Astrocyte (in vitro differentiated cells and primary cell): ENCODE results near the gene NEURL3. TPM values are rescaled to one million over a fixed set of nuclear protein-coding genes. Genes with fewer than 3 reads are reported as not detected.

Source experiments
- DNase-seq: peaks from one replicate; pipeline ENCODE4 v3.0.0-alpha.2; 2010; ENCODE audit warnings: low read depth
- FAIRE-seq: peaks from 2 replicates; lab custom pipeline; 2011; peaks lifted over from hg19 to GRCh38; lab: Jason Lieb, UNC
- H2AFZ ChIP-seq: 2 replicates; pipeline ENCODE4 v1.6.0; 2012; ENCODE audit warnings: low read depth, low read length, inconsistent platforms
- H3K27ac ChIP-seq: 2 replicates; pipeline ENCODE4 v1.5.1; 2011; ENCODE audit warnings: low read depth, low read length, inconsistent platforms
- H3K27me3 ChIP-seq: 2 replicates; pipeline ENCODE4 v1.6.0; 2011; ENCODE audit warnings: low read length, inconsistent platforms; ENCODE audit not compliant: insufficient read depth
- H3K36me3 ChIP-seq: 2 replicates; pipeline ENCODE4 v1.5.1; 2011; ENCODE audit warnings: low read length, inconsistent platforms; ENCODE audit not compliant: insufficient read depth
- H3K4me1 ChIP-seq: 2 replicates; pipeline ENCODE4 v1.5.1; 2011; ENCODE audit warnings: low read length, inconsistent platforms; ENCODE audit not compliant: insufficient read depth
- H3K4me2 ChIP-seq: 2 replicates; pipeline ENCODE4 v1.6.0; 2012; ENCODE audit warnings: low read length, inconsistent platforms
- H3K4me3 ChIP-seq: 2 replicates; pipeline ENCODE4 v1.5.1; 2011; ENCODE audit warnings: low read depth, mild to moderate bottlenecking, low read length, inconsistent platforms; ENCODE audit not compliant: insufficient read depth
- H3K79me2 ChIP-seq: 2 replicates; pipeline ENCODE4 v1.6.0; 2012; ENCODE audit warnings: mild to moderate bottlenecking, low read length, inconsistent platforms; ENCODE audit not compliant: insufficient read depth
- H3K9ac ChIP-seq: 2 replicates; pipeline ENCODE4 v1.6.0; 2012; ENCODE audit warnings: mild to moderate bottlenecking, low read length, inconsistent platforms
- H3K9me3 ChIP-seq: 2 replicates; pipeline ENCODE4 v1.5.1; 2012; ENCODE audit warnings: low read depth, mild to moderate bottlenecking, low read length, inconsistent platforms; ENCODE audit not compliant: insufficient read depth
- H4K20me1 ChIP-seq: 2 replicates; pipeline ENCODE4 v1.6.0; 2012; ENCODE audit warnings: low read length, inconsistent platforms; ENCODE audit not compliant: insufficient read depth
- H3K27ac Mint-ChIP-seq: one replicate; pipeline ENCODE4 v1.8.0; 2021; ENCODE audit warnings: mild to moderate bottlenecking, mixed read lengths; ENCODE audit not compliant: unreplicated experiment
- H3K27me3 Mint-ChIP-seq: one replicate; pipeline ENCODE4 v1.8.0; 2021; ENCODE audit warnings: low read depth, mixed read lengths; ENCODE audit not compliant: unreplicated experiment
- H3K36me3 Mint-ChIP-seq: one replicate; pipeline ENCODE4 v1.8.0; 2021; ENCODE audit warnings: low read depth, mixed read lengths; ENCODE audit not compliant: unreplicated experiment
- H3K4me1 Mint-ChIP-seq: one replicate; pipeline ENCODE4 v1.8.0; 2021; ENCODE audit warnings: low read depth, mixed read lengths; ENCODE audit not compliant: unreplicated experiment
- H3K4me3 Mint-ChIP-seq: one replicate; pipeline ENCODE4 v1.8.0; 2021; ENCODE audit warnings: mild to moderate bottlenecking, moderate library complexity, mixed read lengths; ENCODE audit not compliant: unreplicated experiment
- H3K9me3 Mint-ChIP-seq: one replicate; pipeline ENCODE4 v1.8.0; 2021; ENCODE audit warnings: mild to moderate bottlenecking, mixed read lengths; ENCODE audit not compliant: unreplicated experiment
- CTCF ChIP-seq: IDR thresholded peaks from 2 replicates; pipeline ENCODE4 v1.5.1; 2011; ENCODE audit warnings: low read depth, mild to moderate bottlenecking, inconsistent platforms, low read length, moderate library complexity; ENCODE audit not compliant: insufficient read depth
- EZH2 ChIP-seq: IDR thresholded peaks from 2 replicates; pipeline ENCODE4 v1.6.1; 2012; ENCODE audit warnings: mild to moderate bottlenecking, low read length, inconsistent platforms; ENCODE audit not compliant: insufficient read depth
- total RNA-seq: library from RNA; stranded (reverse); gene quantifications from 2 replicates; pipeline ENCODE4 v1.2.1, GENCODE V29; 2021

Gene NEURL3
- total RNA-seq, 1 donor from 2014 or later, result 0.34 TPM

GRCh38 chr2:96536445-96537065 is 31.4 kb upstream of the NEURL3 start, which contains the start of gene ARID5A:
Gene ARID5A (plus strand): TSS chr2:96536752. CDS start chr2:96536827, 75 bp downstream.
- no peaks in the 10 kb centered on the region for H3K9me3 ChIP-seq
- H3K27me3 Mint-ChIP-seq, result peaks cover 2% of the 10 kb centered on the region

DNA sequence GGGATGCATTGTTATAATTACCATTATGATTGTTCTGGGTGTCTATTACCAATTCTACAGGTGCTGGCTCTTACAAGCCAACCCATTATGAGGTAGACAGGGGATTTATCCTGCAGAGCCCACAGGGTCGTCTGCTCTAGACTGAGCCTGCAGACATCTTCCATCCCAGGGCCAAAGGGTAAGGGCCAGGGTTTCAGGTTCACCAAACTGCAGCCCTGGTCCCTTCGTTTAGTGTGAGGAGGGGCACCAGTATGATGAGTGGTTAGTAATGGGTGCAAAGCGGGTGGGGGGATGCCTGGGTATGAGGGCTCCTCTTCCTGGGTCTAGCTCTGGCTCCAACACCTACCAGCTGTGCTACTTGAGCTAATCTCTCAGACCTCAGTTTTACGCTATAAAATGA is 30.2 kb upstream of the NEURL3 start:
- Mint-ChIP-seq H3K36me3 (peaks cover 3% of the 10 kb centered on the region), H3K9me3 (no peaks in the 10 kb centered on the region), H3K4me1 (peaks cover 28% of the 10 kb centered on the region), H3K4me3 (no peak overlapping the region), H3K27me3 (peaks cover 2% of the 10 kb centered on the region), H3K27ac (no peak overlapping the region)
- peaks cover 34% of the 10 kb centered on the region for H4K20me1 ChIP-seq
- FAIRE-seq (no peak), DNase-seq (no peak)
- H3K27me3 ChIP-seq, result no peaks in the 10 kb centered on the region
- H3K9me3 ChIP-seq, result no peaks in the 10 kb centered on the region
- H3K4me1 ChIP-seq, result peaks cover 50% of the 10 kb centered on the region
- H3K9ac ChIP-seq, result no peak overlapping the region
- H2AFZ ChIP-seq, result no peak overlapping the region
- peaks cover 35% of the 10 kb centered on the region for H3K79me2 ChIP-seq
- no peak overlapping the region for H3K4me3 ChIP-seq
- H3K4me2 ChIP-seq, result no peak overlapping the region
- no peaks in the 10 kb centered on the region for H3K36me3 ChIP-seq
- TF ChIP-seq CTCF, result no peak
- no peak for TF ChIP-seq EZH2
- H3K27ac ChIP-seq, result no peak overlapping the region

More at GRCh38 chr2:96536445-96537065, 31.4 kb upstream of the NEURL3 start, which contains the start of gene ARID5A:
- H4K20me1 ChIP-seq, result peaks cover 43% of the 10 kb centered on the region
- peaks cover 40% of the 10 kb centered on the region for H3K79me2 ChIP-seq
- H3K36me3 ChIP-seq, result no peaks in the 10 kb centered on the region
- H3K36me3 Mint-ChIP-seq, result peaks cover 4% of the 10 kb centered on the region
- no peaks in the 10 kb centered on the region for H3K27me3 ChIP-seq
- peaks cover 29% of the 10 kb centered on the region for H3K4me1 Mint-ChIP-seq
- peak within 1 kb of the TSS; percentile 85 for H3K9ac ChIP-seq
- DNase-seq (peak; percentile 78), FAIRE-seq (no peak)
- TF ChIP-seq CTCF (no peak), EZH2 (no peak)
- H3K4me2 ChIP-seq, result peak within 1 kb of the TSS; percentile 97
- H3K27ac ChIP-seq, result peak within 1 kb of the TSS; percentile 75
- peak within 1 kb of the TSS; percentile 49 for H2AFZ ChIP-seq
- H3K9me3 Mint-ChIP-seq, result no peaks in the 10 kb centered on the region
- H3K4me3 ChIP-seq, result peak within 1 kb of the TSS; percentile 66
- H3K4me3 Mint-ChIP-seq, result peak within 1 kb of the TSS; percentile 88
- H3K27ac Mint-ChIP-seq, result no peak within 1 kb of the TSS
- peaks cover 42% of the 10 kb centered on the region for H3K4me1 ChIP-seq

DNA sequence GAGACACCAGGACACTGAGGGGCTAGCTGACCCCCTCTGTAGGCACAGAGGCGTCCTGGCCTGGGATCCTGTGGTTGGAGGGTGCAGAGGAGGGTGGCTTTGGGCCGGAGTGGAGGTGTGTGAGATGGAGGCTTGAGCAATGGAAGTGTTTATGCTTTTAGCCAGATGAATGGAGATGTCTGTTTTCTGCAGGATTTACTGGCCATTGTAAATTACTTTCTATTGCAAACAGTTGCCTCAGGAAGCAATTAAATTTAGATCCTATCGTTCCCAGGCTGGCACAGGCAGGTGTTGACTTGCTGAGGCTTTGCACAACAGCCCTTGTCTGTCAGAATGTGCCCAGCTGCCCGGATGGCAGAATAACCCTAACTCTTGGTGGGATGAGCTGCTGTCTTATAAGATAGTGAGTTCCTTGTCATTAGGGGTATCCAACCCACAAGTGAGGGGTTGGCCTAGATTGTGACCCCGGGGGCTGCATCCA is 29.6 kb upstream of the NEURL3 start:
- H3K4me2 ChIP-seq, result no peak overlapping the region
- H3K9ac ChIP-seq, result no peak overlapping the region
- H3K9me3 ChIP-seq, result no peaks in the 10 kb centered on the region
- FAIRE-seq (no peak), DNase-seq (no peak)
- peaks cover 47% of the 10 kb centered on the region for H3K4me1 ChIP-seq
- no peaks in the 10 kb centered on the region for H3K36me3 ChIP-seq
- no peak overlapping the region for H3K27ac ChIP-seq
- Mint-ChIP-seq H3K9me3 (no peaks in the 10 kb centered on the region), H3K27me3 (peaks cover 2% of the 10 kb centered on the region), H3K27ac (no peak overlapping the region), H3K4me1 (peaks cover 22% of the 10 kb centered on the region), H3K36me3 (peaks cover 3% of the 10 kb centered on the region), H3K4me3 (peak overlapping the region; percentile 17)
- H4K20me1 ChIP-seq, result peaks cover 28% of the 10 kb centered on the region
- TF ChIP-seq EZH2 (no peak), CTCF (no peak)
- H3K27me3 ChIP-seq, result no peaks in the 10 kb centered on the region
- H3K4me3 ChIP-seq, result no peak overlapping the region
- H2AFZ ChIP-seq, result no peak overlapping the region
- H3K79me2 ChIP-seq, result peaks cover 29% of the 10 kb centered on the region
